Right atrium auricular region (tissue), 2 donors: ENCODE data around the gene NCBP3. TPM values are rescaled to one million over a fixed set of nuclear protein-coding genes. Genes with fewer than 3 reads are reported as not detected.

Experiments
- DNase-seq: peaks from one replicate; pipeline ENCODE4 v3.0.0-alpha.2; 2019; ENCODE audit warnings: low spot score
- H3K27ac ChIP-seq, 2 donors: fragments of 200-600 bp; sonication (generic); 1 replicate in 1 of 2; 2 replicates in 1 of 2; pipeline ENCODE4 v1.5.1; 2016 to 2019
- H3K27me3 ChIP-seq, 2 donors: fragments of 200-600 bp; sonication (generic); one replicate each; pipeline versions ENCODE4 v1.5.1 to v1.6.0; 2017 to 2019
- H3K36me3 ChIP-seq: fragments of 200-600 bp; sonication (generic); one replicate; pipeline ENCODE4 v1.5.1; 2016
- H3K4me1 ChIP-seq, 2 donors: fragments of 200-600 bp; sonication (generic); one replicate each; pipeline versions ENCODE4 v1.5.1 to v1.6.0; 2017 to 2019
- H3K4me3 ChIP-seq, 2 donors: fragments of 200-600 bp; sonication (generic); 1 replicate in 1 of 2; 2 replicates in 1 of 2; pipeline ENCODE4 v1.5.1; 2017 to 2019; ENCODE audit warnings: mild to moderate bottlenecking in 1 of 2, moderate library complexity in 1 of 2
- H3K9me3 ChIP-seq, 2 donors: fragments of 200-600 bp; sonication (generic); one replicate each; pipeline ENCODE4 v1.5.1; 2019
- total RNA-seq, 2 donors: library from RNA; depleted of rRNA; stranded (reverse); fragments of >200 nt; gene quantifications; one replicate each; pipeline ENCODE4 v1.1.0, GENCODE V29; 2016
- TF ChIP-seq, protein P1 (sequence below), 2 donors: fragments of 200-600 bp; sonication (generic); IDR thresholded peaks; one replicate each; pipeline ENCODE4 v1.5.1; 2019; ENCODE audit warnings: antibody characterized with exemption in 2 of 2

The NCBP3 gene
- total RNA-seq, 2 donors from 2014 or later = 15.2 to 21.4 TPM

DNA sequence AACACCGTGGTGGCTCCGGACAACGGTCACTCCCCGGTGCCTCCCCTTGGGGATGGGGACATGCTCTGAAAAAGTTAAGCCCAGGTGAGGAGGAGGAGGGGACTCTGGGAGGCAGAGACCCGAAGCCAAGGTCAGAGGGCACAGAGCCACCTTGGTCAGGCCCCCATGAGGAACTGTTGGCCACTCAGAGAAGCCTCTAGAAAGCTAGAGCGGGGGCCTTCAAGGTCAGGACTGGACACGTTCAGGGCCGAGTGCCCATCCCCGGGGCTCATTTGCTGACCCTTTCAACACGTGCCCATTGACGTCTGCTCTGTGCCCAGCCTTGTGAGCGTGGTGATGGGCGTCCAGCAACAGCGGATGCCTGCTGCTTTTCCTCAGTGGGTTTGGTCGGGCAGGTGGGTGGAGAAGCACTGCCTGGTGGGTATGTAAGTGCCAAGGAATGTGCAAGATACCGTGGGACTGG is 84.1 kb downstream of the NCBP3 start:
- no peaks in the 10 kb centered on the region for H3K36me3 ChIP-seq
- H3K4me1 ChIP-seq = no peaks in the 10 kb centered on the region
- TF ChIP-seq, protein P1, sequence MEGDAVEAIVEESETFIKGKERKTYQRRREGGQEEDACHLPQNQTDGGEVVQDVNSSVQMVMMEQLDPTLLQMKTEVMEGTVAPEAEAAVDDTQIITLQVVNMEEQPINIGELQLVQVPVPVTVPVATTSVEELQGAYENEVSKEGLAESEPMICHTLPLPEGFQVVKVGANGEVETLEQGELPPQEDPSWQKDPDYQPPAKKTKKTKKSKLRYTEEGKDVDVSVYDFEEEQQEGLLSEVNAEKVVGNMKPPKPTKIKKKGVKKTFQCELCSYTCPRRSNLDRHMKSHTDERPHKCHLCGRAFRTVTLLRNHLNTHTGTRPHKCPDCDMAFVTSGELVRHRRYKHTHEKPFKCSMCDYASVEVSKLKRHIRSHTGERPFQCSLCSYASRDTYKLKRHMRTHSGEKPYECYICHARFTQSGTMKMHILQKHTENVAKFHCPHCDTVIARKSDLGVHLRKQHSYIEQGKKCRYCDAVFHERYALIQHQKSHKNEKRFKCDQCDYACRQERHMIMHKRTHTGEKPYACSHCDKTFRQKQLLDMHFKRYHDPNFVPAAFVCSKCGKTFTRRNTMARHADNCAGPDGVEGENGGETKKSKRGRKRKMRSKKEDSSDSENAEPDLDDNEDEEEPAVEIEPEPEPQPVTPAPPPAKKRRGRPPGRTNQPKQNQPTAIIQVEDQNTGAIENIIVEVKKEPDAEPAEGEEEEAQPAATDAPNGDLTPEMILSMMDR (IDR thresholded peaks at IDR 0.05) = no peak
- DNase-seq = no peak
- no peak overlapping the region for H3K4me3 ChIP-seq
- peaks cover 0 to 7% of the 10 kb centered on the region in 2 donors for H3K9me3 ChIP-seq
- no peak overlapping the region for H3K27ac ChIP-seq
- no peaks in the 10 kb centered on the region for H3K27me3 ChIP-seq

- no peak for DNase-seq
- H3K27ac ChIP-seq = no peak overlapping the region
- TF ChIP-seq, protein P1 (IDR thresholded peaks at IDR 0.05) = no peak
- H3K4me1 ChIP-seq = no peaks in the 10 kb centered on the region
- no peaks in the 10 kb centered on the region for H3K27me3 ChIP-seq
- no peaks in the 10 kb centered on the region for H3K36me3 ChIP-seq
- no peak overlapping the region for H3K4me3 ChIP-seq
- H3K9me3 ChIP-seq = peaks cover 0 to 7% of the 10 kb centered on the region in 2 donors
Measured at GRCh38 chr17:3761036-3761917, 84.8 kb downstream of the NCBP3 start.

GRCh38 chr17:3759597-3760216 is 86.3 kb downstream of the NCBP3 start:
- TF ChIP-seq, protein P1 (IDR thresholded peaks at IDR 0.05) = no peak
- H3K4me1 ChIP-seq = peaks cover 0 to 6% of the 10 kb centered on the region in 2 donors
- H3K36me3 ChIP-seq = no peaks in the 10 kb centered on the region
- peaks cover 0 to 7% of the 10 kb centered on the region in 2 donors for H3K9me3 ChIP-seq
- H3K27me3 ChIP-seq = no peaks in the 10 kb centered on the region
- no peak overlapping the region for H3K27ac ChIP-seq
- DNase-seq = no peak
- H3K4me3 ChIP-seq = no peak overlapping the region

GRCh38 chr17:3755335-3756030 is 90.6 kb downstream of the NCBP3 start:
- TF ChIP-seq, protein P1 (IDR thresholded peaks at IDR 0.05) = no peak
- H3K4me1 ChIP-seq = peaks cover 0 to 10% of the 10 kb centered on the region in 2 donors
- no peak for DNase-seq
- H3K27me3 ChIP-seq = no peaks in the 10 kb centered on the region
- H3K9me3 ChIP-seq = peaks cover 0 to 7% of the 10 kb centered on the region in 2 donors
- no peaks in the 10 kb centered on the region for H3K36me3 ChIP-seq
- H3K4me3 ChIP-seq = peak overlapping the region in 1 of 2 donors; percentile 9
- H3K27ac ChIP-seq = no peak overlapping the region

DNA sequence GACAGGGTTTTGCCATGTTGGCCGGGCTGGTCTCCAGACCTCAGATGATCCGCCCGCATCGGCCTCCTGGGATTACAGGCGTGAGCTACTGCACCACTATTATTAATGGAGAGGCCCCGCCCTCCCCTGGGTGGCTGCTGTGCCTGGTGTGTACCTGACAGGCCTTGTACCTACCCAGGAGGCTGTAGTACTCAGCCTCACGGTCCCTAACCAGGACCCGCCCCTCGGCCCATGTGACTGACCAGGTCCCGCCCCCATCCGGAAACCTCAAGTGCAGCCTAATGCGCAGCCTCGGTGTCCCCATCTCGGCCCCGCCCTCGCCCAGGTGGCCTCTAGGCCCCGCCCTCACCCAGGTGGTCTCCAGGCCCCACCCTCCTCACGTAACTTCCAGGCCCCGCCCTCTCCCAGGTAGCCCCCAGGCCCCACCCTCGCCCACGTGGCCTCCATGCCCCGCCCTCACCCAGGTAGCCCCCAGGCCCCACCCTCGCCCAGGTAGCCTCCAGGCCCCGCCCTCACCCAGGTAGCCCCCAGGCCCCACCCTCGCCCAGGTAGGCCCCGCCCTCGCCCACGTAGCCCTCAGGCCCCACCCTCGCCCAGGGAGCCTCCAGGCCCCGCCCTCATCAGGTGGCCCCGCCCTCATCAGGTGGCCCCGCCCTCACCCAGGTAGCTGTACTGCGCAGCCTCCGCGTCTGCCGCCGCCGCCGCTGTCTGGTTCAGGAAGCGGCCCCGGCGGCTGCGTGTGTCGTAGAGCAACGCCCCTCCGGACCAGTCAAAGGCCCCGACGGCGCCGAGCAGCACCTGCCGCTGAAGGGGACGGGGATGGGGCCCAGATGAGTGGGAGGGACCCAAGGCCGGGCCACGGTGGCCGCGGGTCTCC is 91.3 kb downstream of the NCBP3 start:
- Histone ChIP-seq H3K27me3 (no peaks in the 10 kb centered on the region), H3K4me3 (peak overlapping the region in 1 of 2 donors; percentile 9), H3K27ac (no peak overlapping the region), H3K9me3 (peaks cover 0 to 3% of the 10 kb centered on the region in 2 donors), H3K36me3 (no peaks in the 10 kb centered on the region), H3K4me1 (peaks cover 0 to 10% of the 10 kb centered on the region in 2 donors)
- TF ChIP-seq, protein P1 (IDR thresholded peaks at IDR 0.05) = no peak
- DNase-seq = no peak
